LNCaP clone FGC (cell line): ENCODE results near the gene LCT.
"Not testable (repeated sequence)": the region's sequence is repeated elsewhere in the genome, so short reads cannot be mapped to it uniquely, and the experiment has no call there.

Experiments
- DNase-seq: peaks from one replicate; pipeline ENCODE4 v3.0.0-alpha.2; 2011; ENCODE audit warnings: low read depth
- H3K4me3 ChIP-seq: 2 replicates; pipeline ENCODE4 v1.5.1; 2011; ENCODE audit warnings: mild to moderate bottlenecking, low read depth, low read length, control low read depth
- TF ChIP-seq, protein P1 (sequence below): IDR thresholded peaks from 2 replicates; pipeline ENCODE4 v1.5.1; 2012; ENCODE audit warnings: mild to moderate bottlenecking; ENCODE audit not compliant: control insufficient read depth, insufficient read depth; ENCODE audit errors: extremely low read depth

LCT gene

GRCh38 chr2:135836596-135837270 is at the start of gene LCT:
Gene LCT (minus strand): TSS chr2:135837184. CDS start chr2:135837169, 15 bp downstream.
- no peak for DNase-seq

GRCh38 chr2:135885709-135886108 is 48.7 kb upstream of the LCT start:
- no peak for DNase-seq
- TF ChIP-seq, protein P1, sequence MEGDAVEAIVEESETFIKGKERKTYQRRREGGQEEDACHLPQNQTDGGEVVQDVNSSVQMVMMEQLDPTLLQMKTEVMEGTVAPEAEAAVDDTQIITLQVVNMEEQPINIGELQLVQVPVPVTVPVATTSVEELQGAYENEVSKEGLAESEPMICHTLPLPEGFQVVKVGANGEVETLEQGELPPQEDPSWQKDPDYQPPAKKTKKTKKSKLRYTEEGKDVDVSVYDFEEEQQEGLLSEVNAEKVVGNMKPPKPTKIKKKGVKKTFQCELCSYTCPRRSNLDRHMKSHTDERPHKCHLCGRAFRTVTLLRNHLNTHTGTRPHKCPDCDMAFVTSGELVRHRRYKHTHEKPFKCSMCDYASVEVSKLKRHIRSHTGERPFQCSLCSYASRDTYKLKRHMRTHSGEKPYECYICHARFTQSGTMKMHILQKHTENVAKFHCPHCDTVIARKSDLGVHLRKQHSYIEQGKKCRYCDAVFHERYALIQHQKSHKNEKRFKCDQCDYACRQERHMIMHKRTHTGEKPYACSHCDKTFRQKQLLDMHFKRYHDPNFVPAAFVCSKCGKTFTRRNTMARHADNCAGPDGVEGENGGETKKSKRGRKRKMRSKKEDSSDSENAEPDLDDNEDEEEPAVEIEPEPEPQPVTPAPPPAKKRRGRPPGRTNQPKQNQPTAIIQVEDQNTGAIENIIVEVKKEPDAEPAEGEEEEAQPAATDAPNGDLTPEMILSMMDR, result no peak
- no peak overlapping the region for H3K4me3 ChIP-seq

More at GRCh38 chr2:135836596-135837270, at the start of gene LCT:
- TF ChIP-seq, protein P1, result no peak
- H3K4me3 ChIP-seq, result no peak within 1 kb of the TSS

- TF ChIP-seq, protein P1, result no peak
- no peak for DNase-seq
- no peak overlapping the region for H3K4me3 ChIP-seq
Measured at GRCh38 chr2:135882415-135882814, 45.4 kb upstream of the LCT start.

GRCh38 chr2:135876770-135877169 is 39.8 kb upstream of the LCT start:
- peak overlapping the region; percentile 69 for H3K4me3 ChIP-seq
- not testable (repeated sequence) for DNase-seq

DNA sequence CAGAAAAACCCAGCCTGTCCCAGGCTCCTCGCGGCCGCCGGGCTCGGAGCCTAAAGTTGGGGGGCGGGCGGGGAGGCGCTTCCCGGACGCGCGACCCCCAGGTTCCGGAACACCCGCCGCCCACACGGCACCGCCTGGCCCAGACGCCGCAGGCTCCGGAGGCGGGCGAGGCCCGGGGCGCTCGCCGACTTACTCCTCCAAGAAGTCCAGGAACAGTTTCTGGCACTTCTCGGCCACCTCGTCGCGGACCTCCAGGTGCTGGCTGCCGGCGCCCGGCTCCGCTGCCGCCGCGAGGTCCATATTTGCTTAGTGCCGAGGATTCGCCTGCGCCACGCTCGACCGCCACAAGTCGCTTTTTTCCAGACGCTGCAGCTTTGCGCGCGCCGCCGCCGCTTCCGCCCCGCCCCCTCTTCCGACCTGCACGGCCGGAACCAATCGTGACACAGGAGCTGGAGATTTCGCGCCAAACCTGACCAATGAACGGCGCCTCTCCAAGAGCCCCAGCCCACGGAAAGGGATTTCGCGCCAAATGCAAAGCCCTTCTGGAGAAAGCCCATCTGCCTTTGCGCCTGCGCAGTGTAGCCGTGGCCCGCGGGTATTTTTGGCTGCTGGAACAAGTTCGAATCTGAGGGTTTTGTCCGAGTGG is 39.2 kb upstream of the LCT start, which contains the start of gene MCM6:
Gene MCM6 (minus strand): TSS at position 378 of the 646 bp plus-strand sequence. CDS start 78 bp downstream, at position 300.
- H3K4me3 ChIP-seq, result peak within 1 kb of the TSS; percentile 69
- DNase-seq, result peak; percentile 94
- TF ChIP-seq, protein P1, result no peak

DNA sequence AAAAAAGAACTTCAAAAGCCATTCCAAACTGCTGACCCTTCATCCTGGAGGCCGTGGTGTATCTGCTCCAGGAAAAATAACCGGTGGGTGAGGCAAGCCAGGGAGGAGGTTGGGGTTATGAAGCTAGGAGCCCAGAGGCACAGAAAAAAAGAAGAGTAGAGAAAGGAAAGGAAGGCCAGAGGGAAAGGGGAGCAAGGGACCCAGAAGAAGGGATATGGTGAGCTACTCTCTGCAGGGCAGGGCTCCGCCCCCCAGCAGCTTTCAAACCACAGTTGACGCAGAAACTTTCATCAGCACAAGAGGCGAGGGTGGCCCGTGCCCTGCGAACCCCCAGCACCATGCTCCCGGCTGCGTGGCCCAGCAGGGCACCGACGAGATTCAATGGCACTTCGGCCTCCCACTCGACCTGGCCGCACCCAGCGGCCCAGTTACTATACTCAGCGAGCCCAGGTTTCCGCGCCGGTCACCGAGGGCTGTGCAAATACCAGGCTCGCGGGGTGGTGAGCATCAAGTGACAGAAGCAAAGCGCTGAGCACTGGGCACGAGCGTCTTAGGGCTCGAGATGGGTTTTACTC is 38.6 kb upstream of the LCT start:
- H3K4me3 ChIP-seq, result peak overlapping the region; percentile 69
- DNase-seq, result no peak
- TF ChIP-seq, protein P1, result no peak

DNA sequence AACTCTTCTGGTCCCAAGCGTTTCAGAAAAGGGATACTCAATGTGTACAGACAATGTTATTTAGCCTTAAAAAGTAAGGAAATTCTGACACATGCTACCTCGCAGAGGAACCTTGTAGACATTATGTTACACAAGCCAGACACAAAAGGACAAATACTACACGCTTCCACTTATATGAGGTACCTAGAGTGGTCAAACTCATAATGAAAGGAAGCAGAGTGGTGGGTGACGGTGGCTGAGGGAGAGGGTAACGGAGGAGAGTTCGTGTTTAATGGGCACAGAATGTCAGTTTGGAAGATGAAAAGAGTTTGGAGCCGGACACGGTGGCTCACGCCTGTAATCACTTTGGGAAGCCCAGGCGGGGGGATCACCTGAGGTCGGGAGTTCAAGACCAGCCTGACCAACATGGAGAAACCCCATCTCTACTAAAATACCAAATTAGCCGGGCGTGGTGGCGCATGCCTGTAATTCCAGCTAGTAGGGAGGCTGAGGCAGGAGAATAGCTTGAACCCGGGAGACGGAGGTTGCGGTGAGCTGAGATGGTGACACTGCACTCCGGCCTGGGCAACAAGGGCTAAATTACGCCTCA is 37.9 kb upstream of the LCT start:
- peak overlapping the region; percentile 69 for H3K4me3 ChIP-seq
- DNase-seq, result no peak
- TF ChIP-seq, protein P1, result no peak
